ENCODE measurements around the gene FBLN2. TPM values are rescaled to one million over a fixed set of nuclear protein-coding genes. Genes with fewer than 3 reads are reported as not detected.
A peak's percentile ranks its signal among the peaks of the same experiment; 100 is the strongest.

The FBLN2 gene
- total RNA-seq, 1 experiment from 2014 or later, result 0.07 TPM

- peak; percentile 96 for DNase-seq (ENCODE audit: low spot score)
Measured at GRCh38 chr3:13600950-13601691, 52.2 kb downstream of the FBLN2 start.

- no peak for DNase-seq (ENCODE audit: low spot score)
Measured at GRCh38 chr3:13601692-13602080, 52.8 kb downstream of the FBLN2 start.

- no peak for DNase-seq (ENCODE audit: low spot score)
Measured at GRCh38 chr3:13605555-13605954, 56.6 kb downstream of the FBLN2 start.

- DNase-seq (ENCODE audit: low spot score), result no peak
Measured at GRCh38 chr3:13607821-13608597, 59.1 kb downstream of the FBLN2 start.

- DNase-seq (ENCODE audit: low spot score), result no peak
Measured at GRCh38 chr3:13608969-13609725, 60.2 kb downstream of the FBLN2 start.

- no peak for DNase-seq (ENCODE audit: low spot score)
Measured at GRCh38 chr3:13610006-13610570, 61.2 kb downstream of the FBLN2 start.

- no peak for DNase-seq (ENCODE audit: low spot score)
Measured at GRCh38 chr3:13611221-13611620, 62.3 kb downstream of the FBLN2 start.

- DNase-seq (ENCODE audit: low spot score), result no peak
Measured at GRCh38 chr3:13612829-13613228, 63.9 kb downstream of the FBLN2 start.

GRCh38 chr3:13613343-13614190 is 64.6 kb downstream of the FBLN2 start:
- no peak for DNase-seq (ENCODE audit: low spot score)

GRCh38 chr3:13614607-13615006 is 65.7 kb downstream of the FBLN2 start:
- no peak for DNase-seq (ENCODE audit: low spot score)

GRCh38 chr3:13615019-13615528 is 66.1 kb downstream of the FBLN2 start:
- DNase-seq (ENCODE audit: low spot score), result no peak

GRCh38 chr3:13616359-13616758 is 67.4 kb downstream of the FBLN2 start:
- no peak for DNase-seq (ENCODE audit: low spot score)

- DNase-seq (ENCODE audit: low spot score), result no peak
Measured at GRCh38 chr3:13617097-13617738, 68.3 kb downstream of the FBLN2 start.

GRCh38 chr3:13617981-13618380 is 69.1 kb downstream of the FBLN2 start:
- DNase-seq (ENCODE audit: low spot score), result no peak

GRCh38 chr3:13618836-13619235 is 69.9 kb downstream of the FBLN2 start:
- no peak for DNase-seq (ENCODE audit: low spot score)

- DNase-seq (ENCODE audit: low spot score), result no peak
Measured at GRCh38 chr3:13619661-13620230, 70.8 kb downstream of the FBLN2 start.

GRCh38 chr3:13620281-13620680 is 71.4 kb downstream of the FBLN2 start:
- DNase-seq (ENCODE audit: low spot score), result no peak

GRCh38 chr3:13620776-13621365 is 71.9 kb downstream of the FBLN2 start:
- no peak for DNase-seq (ENCODE audit: low spot score)

- DNase-seq (ENCODE audit: low spot score), result no peak
Measured at GRCh38 chr3:13621381-13622221, 72.7 kb downstream of the FBLN2 start.
